ENCODE data around the gene TJP2.

DNA sequence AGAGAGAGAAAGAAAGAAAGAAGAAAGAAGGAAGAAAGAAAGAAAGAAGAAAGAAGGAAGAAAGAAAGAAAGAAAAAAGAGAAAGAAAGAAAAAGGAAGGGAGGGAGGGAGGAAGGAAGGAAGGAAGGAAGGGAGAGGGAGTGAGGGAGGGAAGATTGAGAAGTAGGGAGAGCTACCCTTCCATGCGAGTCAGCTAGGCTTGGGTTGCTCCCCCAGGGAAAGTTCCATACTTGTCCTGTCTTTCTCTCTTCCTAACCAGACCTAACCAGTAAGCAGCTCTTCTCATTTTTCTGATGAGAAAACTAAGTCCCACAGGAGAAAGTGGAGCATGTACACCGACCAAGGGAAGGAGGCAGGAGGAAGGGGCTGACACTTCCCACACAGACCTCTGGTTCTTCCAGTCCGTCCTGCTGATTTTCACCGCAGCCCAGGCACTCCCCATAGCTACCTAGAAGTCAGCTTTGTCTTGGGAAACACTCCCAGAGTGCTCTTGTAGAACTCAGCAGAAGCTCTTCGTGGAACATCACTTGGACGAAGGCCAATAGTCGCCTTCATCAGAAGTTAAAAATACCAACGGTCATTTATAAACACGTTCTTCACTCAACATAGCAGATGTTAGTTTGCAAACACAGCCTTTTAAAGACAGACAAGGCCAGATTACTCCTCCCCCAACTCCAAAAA, 121.9 kb downstream of the TJP2 start:
- TF ChIP-seq POLR2AphosphoS5 (IDR thresholded peaks at IDR 0.05; ENCODE audit: borderline replicate concordance, low read depth, low read length) (no peak), FOXP2 (optimal IDR thresholded peaks at IDR 0.05; ENCODE audit: control extremely low read depth, extremely low read length, insufficient read depth) (no peak), EZH2 (IDR thresholded peaks at IDR 0.05) (no peak)

All from SK-N-MC (cell line).